Activated naive CD8-positive, alpha-beta T cell treated with anti-CD3 and anti-CD28 coated beads for 36 hours (primary cell): ENCODE measurements around the gene VGLL4. TPM values are rescaled to one million over a fixed set of nuclear protein-coding genes. Genes with fewer than 3 reads are reported as not detected.

Experiments used
- DNase-seq: peaks from one replicate; pipeline ENCODE4 v3.0.0; 2021
- H3K27ac Mint-ChIP-seq: one replicate; pipeline ENCODE4 v1.8.0; 2022; ENCODE audit warnings: mild to moderate bottlenecking, moderate library complexity, mixed read lengths
- H3K27me3 Mint-ChIP-seq: one replicate; pipeline ENCODE4 v1.8.0; 2022; ENCODE audit warnings: mild to moderate bottlenecking, mixed read lengths
- H3K36me3 Mint-ChIP-seq: one replicate; pipeline ENCODE4 v1.8.0; 2021; ENCODE audit warnings: mild to moderate bottlenecking, mixed read lengths
- H3K4me1 Mint-ChIP-seq: one replicate; pipeline ENCODE4 v1.8.0; 2021; ENCODE audit warnings: mixed read lengths
- H3K4me3 Mint-ChIP-seq: one replicate; pipeline ENCODE4 v1.8.0; 2022; ENCODE audit warnings: mild to moderate bottlenecking, moderate library complexity, mixed read lengths
- H3K9me3 Mint-ChIP-seq: one replicate; pipeline ENCODE4 v1.8.0; 2022; ENCODE audit warnings: mixed read lengths
- total RNA-seq, 2 experiments: library from RNA; stranded (reverse); gene quantifications; one replicate each; pipeline ENCODE4 v1.2.3, GENCODE V29; 2021

Gene VGLL4
- total RNA-seq, 2 experiments from 2014 or later = 44.0 to 44.8 TPM

- Mint-ChIP-seq H3K27ac (no peak overlapping the region), H3K36me3 (peaks cover 15% of the 10 kb centered on the region), H3K4me3 (no peak overlapping the region), H3K9me3 (no peaks in the 10 kb centered on the region), H3K4me1 (peaks cover 5% of the 10 kb centered on the region), H3K27me3 (no peaks in the 10 kb centered on the region)
- DNase-seq = no peak
Observed at GRCh38 chr3:11566478-11566877, 77.2 kb downstream of the VGLL4 start.

- Mint-ChIP-seq H3K4me1 (peaks cover 5% of the 10 kb centered on the region), H3K36me3 (peaks cover 15% of the 10 kb centered on the region), H3K27me3 (no peaks in the 10 kb centered on the region), H3K4me3 (no peak overlapping the region), H3K27ac (no peak overlapping the region), H3K9me3 (no peaks in the 10 kb centered on the region)
- DNase-seq = no peak
Observed at GRCh38 chr3:11565932-11566331, 77.8 kb downstream of the VGLL4 start.

- no peak for DNase-seq
- H3K4me3 Mint-ChIP-seq = no peak overlapping the region
- H3K27ac Mint-ChIP-seq = no peak overlapping the region
- peaks cover 2% of the 10 kb centered on the region for H3K4me1 Mint-ChIP-seq
- H3K36me3 Mint-ChIP-seq = peaks cover 15% of the 10 kb centered on the region
- H3K27me3 Mint-ChIP-seq = no peaks in the 10 kb centered on the region
- H3K9me3 Mint-ChIP-seq = no peaks in the 10 kb centered on the region
Observed at GRCh38 chr3:11565492-11565891, 78.2 kb downstream of the VGLL4 start.

- Mint-ChIP-seq H3K9me3 (no peaks in the 10 kb centered on the region), H3K36me3 (peaks cover 15% of the 10 kb centered on the region), H3K4me1 (peaks cover 2% of the 10 kb centered on the region), H3K27me3 (no peaks in the 10 kb centered on the region), H3K27ac (no peak overlapping the region), H3K4me3 (no peak overlapping the region)
- DNase-seq = no peak
Observed at GRCh38 chr3:11565072-11565471, 78.6 kb downstream of the VGLL4 start.

GRCh38 chr3:11564577-11565001, 79.1 kb downstream of the VGLL4 start:
- no peaks in the 10 kb centered on the region for H3K27me3 Mint-ChIP-seq
- DNase-seq = no peak
- H3K27ac Mint-ChIP-seq = no peak overlapping the region
- no peaks in the 10 kb centered on the region for H3K9me3 Mint-ChIP-seq
- H3K4me1 Mint-ChIP-seq = peaks cover 2% of the 10 kb centered on the region
- H3K36me3 Mint-ChIP-seq = peaks cover 15% of the 10 kb centered on the region
- no peak overlapping the region for H3K4me3 Mint-ChIP-seq

GRCh38 chr3:11563865-11564185, 79.9 kb downstream of the VGLL4 start:
- no peaks in the 10 kb centered on the region for H3K27me3 Mint-ChIP-seq
- H3K4me1 Mint-ChIP-seq = peaks cover 2% of the 10 kb centered on the region
- H3K4me3 Mint-ChIP-seq = no peak overlapping the region
- peaks cover 15% of the 10 kb centered on the region for H3K36me3 Mint-ChIP-seq
- DNase-seq = no peak
- no peaks in the 10 kb centered on the region for H3K9me3 Mint-ChIP-seq
- H3K27ac Mint-ChIP-seq = no peak overlapping the region

GRCh38 chr3:11563159-11563864, 80.4 kb downstream of the VGLL4 start:
- no peak overlapping the region for H3K4me3 Mint-ChIP-seq
- no peaks in the 10 kb centered on the region for H3K9me3 Mint-ChIP-seq

GRCh38 chr3:11562277-11562881, 81.3 kb downstream of the VGLL4 start:
- Mint-ChIP-seq H3K36me3 (peaks cover 17% of the 10 kb centered on the region), H3K9me3 (no peaks in the 10 kb centered on the region), H3K27ac (no peak overlapping the region), H3K27me3 (no peaks in the 10 kb centered on the region), H3K4me3 (no peak overlapping the region), H3K4me1 (peaks cover 5% of the 10 kb centered on the region)
- no peak for DNase-seq

More at GRCh38 chr3:11563159-11563864, 80.4 kb downstream of the VGLL4 start:
- Mint-ChIP-seq H3K27ac (peak overlapping the region; percentile 4), H3K4me1 (peaks cover 2% of the 10 kb centered on the region), H3K36me3 (peaks cover 15% of the 10 kb centered on the region), H3K27me3 (no peaks in the 10 kb centered on the region)
- DNase-seq = no peak

- H3K4me3 Mint-ChIP-seq = no peak overlapping the region
- H3K27me3 Mint-ChIP-seq = no peaks in the 10 kb centered on the region
- H3K4me1 Mint-ChIP-seq = peaks cover 5% of the 10 kb centered on the region
- no peaks in the 10 kb centered on the region for H3K9me3 Mint-ChIP-seq
- H3K36me3 Mint-ChIP-seq = peaks cover 15% of the 10 kb centered on the region
- no peak for DNase-seq
- no peak overlapping the region for H3K27ac Mint-ChIP-seq
Observed at GRCh38 chr3:11560746-11561145, 83.0 kb downstream of the VGLL4 start.

GRCh38 chr3:11559816-11560633, 83.7 kb downstream of the VGLL4 start:
- DNase-seq = no peak
- Mint-ChIP-seq H3K27me3 (no peaks in the 10 kb centered on the region), H3K9me3 (no peaks in the 10 kb centered on the region), H3K27ac (peak overlapping the region; percentile 42), H3K4me1 (peaks cover 5% of the 10 kb centered on the region), H3K4me3 (no peak overlapping the region), H3K36me3 (peaks cover 16% of the 10 kb centered on the region)

- no peaks in the 10 kb centered on the region for H3K27me3 Mint-ChIP-seq
- no peaks in the 10 kb centered on the region for H3K9me3 Mint-ChIP-seq
- H3K27ac Mint-ChIP-seq = no peak overlapping the region
- DNase-seq = no peak
- peaks cover 21% of the 10 kb centered on the region for H3K36me3 Mint-ChIP-seq
- peaks cover 5% of the 10 kb centered on the region for H3K4me1 Mint-ChIP-seq
- no peak overlapping the region for H3K4me3 Mint-ChIP-seq
Observed at GRCh38 chr3:11558918-11559815, 84.5 kb downstream of the VGLL4 start.

- no peaks in the 10 kb centered on the region for H3K9me3 Mint-ChIP-seq
- H3K27me3 Mint-ChIP-seq = no peaks in the 10 kb centered on the region
- H3K4me3 Mint-ChIP-seq = no peak overlapping the region
- peak overlapping the region; percentile 54 for H3K27ac Mint-ChIP-seq
- peaks cover 5% of the 10 kb centered on the region for H3K4me1 Mint-ChIP-seq
- no peak for DNase-seq
- peaks cover 18% of the 10 kb centered on the region for H3K36me3 Mint-ChIP-seq
Observed at GRCh38 chr3:11558411-11558903, 85.3 kb downstream of the VGLL4 start.

GRCh38 chr3:11558002-11558401, 85.7 kb downstream of the VGLL4 start:
- H3K4me1 Mint-ChIP-seq = peaks cover 5% of the 10 kb centered on the region
- H3K27me3 Mint-ChIP-seq = no peaks in the 10 kb centered on the region
- H3K27ac Mint-ChIP-seq = peak overlapping the region; percentile 54
- H3K36me3 Mint-ChIP-seq = peaks cover 21% of the 10 kb centered on the region
- H3K9me3 Mint-ChIP-seq = peaks cover under 1% of the 10 kb centered on the region
- DNase-seq = no peak
- no peak overlapping the region for H3K4me3 Mint-ChIP-seq

- H3K27me3 Mint-ChIP-seq = no peaks in the 10 kb centered on the region
- DNase-seq = no peak
- peaks cover 5% of the 10 kb centered on the region for H3K4me1 Mint-ChIP-seq
- no peak overlapping the region for H3K27ac Mint-ChIP-seq
- peaks cover 30% of the 10 kb centered on the region for H3K36me3 Mint-ChIP-seq
- H3K4me3 Mint-ChIP-seq = no peak overlapping the region
- peaks cover 7% of the 10 kb centered on the region for H3K9me3 Mint-ChIP-seq
Observed at GRCh38 chr3:11556851-11557644, 86.7 kb downstream of the VGLL4 start.
